AG04450 (cell line): ENCODE measurements around the gene NT5DC4. TPM values are rescaled to one million over a fixed set of nuclear protein-coding genes. Genes with fewer than 3 reads are reported as not detected.

Source experiments
- CTCF ChIA-PET: fragments of 300-600, 350-600 bp; formaldehyde crosslinking; extraction: SDS; loops from one replicate; lab custom pipeline; 2022; ENCODE audit warnings: antibody characterized with exemption, inconsistent platforms; lab: Charles Lee
- POLR2A ChIA-PET: fragments of 350-600 bp; formaldehyde crosslinking; extraction: SDS; loops from one replicate; lab custom pipeline; 2021; ENCODE audit warnings: antibody characterized with exemption, inconsistent platforms; lab: Yijun Ruan, JAX
- DNase-seq: peaks from one replicate; pipeline ENCODE4 v3.0.0-alpha.2; 2011; ENCODE audit warnings: low read depth, low spot score
- H3K27ac ChIP-seq: one replicate; pipeline ENCODE4 v1.5.1; 2012; ENCODE audit warnings: low read depth, low read length, control low read depth
- H3K27me3 ChIP-seq: one replicate; pipeline ENCODE4 v1.6.0; 2012; ENCODE audit warnings: low read length; ENCODE audit not compliant: control insufficient read depth, insufficient read depth
- H3K4me3 ChIP-seq: 2 replicates; pipeline ENCODE4 v1.5.1; 2011; ENCODE audit warnings: mild to moderate bottlenecking, low read depth, low read length, control low read depth
- H3K9me3 ChIP-seq: 2 replicates; pipeline ENCODE4 v1.5.1; 2012; ENCODE audit warnings: low read length; ENCODE audit not compliant: control insufficient read depth, insufficient read depth
- CTCF ChIP-seq: IDR thresholded peaks from 2 replicates; pipeline ENCODE4 v1.5.1; 2011; ENCODE audit warnings: low read depth, low read length, control low read depth, inconsistent platforms
- polyA plus RNA-seq: library from polyadenylated mRNA; depleted of rRNA; stranded (reverse); fragments of >200 nt; gene quantifications from 2 replicates; pipeline ENCODE4 v1.2.3, GENCODE V29; 2011

Gene NT5DC4
- polyA plus RNA-seq, 1 experiment, result not detected

GRCh38 chr2:112680666-112681101 lies 40.1 kb upstream of the NT5DC4 start:
- Histone ChIP-seq H3K27me3 (no peaks in the 10 kb centered on the region), H3K9me3 (no peaks in the 10 kb centered on the region), H3K27ac (no peak overlapping the region), H3K4me3 (no peak overlapping the region)
- ChIA-PET POLR2A (no interaction called here), CTCF (interaction anchor here (2.3 kb wide), 1 partner anchor 81 kb away, joined by 6 read pairs; no protein-coding TSS in a partner anchor)
- no peak for DNase-seq
- no peak for TF ChIP-seq CTCF

- ChIA-PET CTCF (no interaction called here), POLR2A (no interaction called here)
- no peak for TF ChIP-seq CTCF
- Histone ChIP-seq H3K27ac (no peak overlapping the region), H3K27me3 (no peaks in the 10 kb centered on the region), H3K4me3 (no peak overlapping the region), H3K9me3 (no peaks in the 10 kb centered on the region)
- DNase-seq, result no peak
Observed at GRCh38 chr2:112682101-112682500, 38.7 kb upstream of the NT5DC4 start.

- H3K27ac ChIP-seq, result no peak overlapping the region
- TF ChIP-seq CTCF, result no peak
- H3K9me3 ChIP-seq, result no peaks in the 10 kb centered on the region
- DNase-seq, result no peak
- H3K4me3 ChIP-seq, result no peak overlapping the region
- ChIA-PET CTCF (interaction anchor here (0.6 to 1.5 kb wide), 3 partner anchors 9 to 84 kb away, joined by 4 to 7 read pairs (median 6); no protein-coding TSS in a partner anchor), POLR2A (no interaction called here)
- H3K27me3 ChIP-seq, result no peaks in the 10 kb centered on the region
Observed at GRCh38 chr2:112683550-112684414, 37.0 kb upstream of the NT5DC4 start.

GRCh38 chr2:112684415-112684775 lies 36.4 kb upstream of the NT5DC4 start:
- CTCF ChIA-PET, result interaction anchor here (0.6 to 1.8 kb wide), 8 partner anchors 8 to 84 kb away, joined by 3 to 8 read pairs (median 6); no protein-coding TSS in a partner anchor

More at GRCh38 chr2:112684415-112684775, 36.4 kb upstream of the NT5DC4 start:
- no peaks in the 10 kb centered on the region for H3K27me3 ChIP-seq
- H3K27ac ChIP-seq, result no peak overlapping the region
- no peak for TF ChIP-seq CTCF
- POLR2A ChIA-PET, result no interaction called here
- H3K9me3 ChIP-seq, result no peaks in the 10 kb centered on the region
- no peak overlapping the region for H3K4me3 ChIP-seq
- DNase-seq, result no peak
